Measurements from ENCODE around the gene ZNF385B. TPM values are rescaled to one million over a fixed set of nuclear protein-coding genes. Genes with fewer than 3 reads are reported as not detected.

The ZNF385B gene
- total RNA-seq, 1 experiment from 2014 or later, result 2.2 TPM

- Mint-ChIP-seq H3K9me3 (no peaks in the 10 kb centered on the region; the same call in 1 of the 2 replicates), H3K27me3 (ENCODE audit: low read depth) (no peaks in the 10 kb centered on the region), H3K4me3 (no peak overlapping the region), H3K4me1 (peaks cover 64% of the 10 kb centered on the region), H3K27ac (peak overlapping the region; percentile 91; the same call in 1 of the 2 replicates), H3K36me3 (peaks cover 1% of the 10 kb centered on the region; the same call in 1 of the 2 replicates)
- POLR2A ChIA-PET, result no interaction called here
- CTCF ChIA-PET, result interaction anchor here (0.6 to 3.8 kb wide), 5 partner anchors 9 to 772 kb away, joined by 3 to 15 read pairs (median 6); no protein-coding TSS in a partner anchor
- no peak for TF ChIP-seq ZNF416 (CRISPR knock-in tag; IDR thresholded peaks at IDR 0.05)
- TF ChIP-seq, protein P1, sequence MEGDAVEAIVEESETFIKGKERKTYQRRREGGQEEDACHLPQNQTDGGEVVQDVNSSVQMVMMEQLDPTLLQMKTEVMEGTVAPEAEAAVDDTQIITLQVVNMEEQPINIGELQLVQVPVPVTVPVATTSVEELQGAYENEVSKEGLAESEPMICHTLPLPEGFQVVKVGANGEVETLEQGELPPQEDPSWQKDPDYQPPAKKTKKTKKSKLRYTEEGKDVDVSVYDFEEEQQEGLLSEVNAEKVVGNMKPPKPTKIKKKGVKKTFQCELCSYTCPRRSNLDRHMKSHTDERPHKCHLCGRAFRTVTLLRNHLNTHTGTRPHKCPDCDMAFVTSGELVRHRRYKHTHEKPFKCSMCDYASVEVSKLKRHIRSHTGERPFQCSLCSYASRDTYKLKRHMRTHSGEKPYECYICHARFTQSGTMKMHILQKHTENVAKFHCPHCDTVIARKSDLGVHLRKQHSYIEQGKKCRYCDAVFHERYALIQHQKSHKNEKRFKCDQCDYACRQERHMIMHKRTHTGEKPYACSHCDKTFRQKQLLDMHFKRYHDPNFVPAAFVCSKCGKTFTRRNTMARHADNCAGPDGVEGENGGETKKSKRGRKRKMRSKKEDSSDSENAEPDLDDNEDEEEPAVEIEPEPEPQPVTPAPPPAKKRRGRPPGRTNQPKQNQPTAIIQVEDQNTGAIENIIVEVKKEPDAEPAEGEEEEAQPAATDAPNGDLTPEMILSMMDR (IDR thresholded peaks at IDR 0.05), result no peak
- TF ChIP-seq FOXJ3 (CRISPR knock-in tag; IDR thresholded peaks at IDR 0.05; ENCODE audit: borderline replicate concordance), result no peak
- TF ChIP-seq MYBL2 (CRISPR knock-in tag; IDR thresholded peaks at IDR 0.05), result no peak
- no peak for TF ChIP-seq NR3C1 (CRISPR knock-in tag; conservative IDR thresholded peaks at IDR 0.05; ENCODE audit: low read depth)
- TF ChIP-seq NFE2L1 (CRISPR knock-in tag; IDR thresholded peaks at IDR 0.05), result no peak
- TF ChIP-seq JUN (CRISPR knock-in tag; IDR thresholded peaks at IDR 0.05), result no peak
- no peak for TF ChIP-seq FOXP4 (CRISPR knock-in tag; IDR thresholded peaks at IDR 0.05)
- no peak for TF ChIP-seq ZBTB21 (CRISPR knock-in tag; IDR thresholded peaks at IDR 0.05; ENCODE audit: borderline replicate concordance)
- TF ChIP-seq FOXP1 (CRISPR knock-in tag; IDR thresholded peaks at IDR 0.05; ENCODE audit: borderline replicate concordance), result no peak
- TF ChIP-seq ZNF512 (CRISPR knock-in tag; IDR thresholded peaks at IDR 0.05; ENCODE audit: borderline replicate concordance), result no peak
- TF ChIP-seq, protein P2, sequence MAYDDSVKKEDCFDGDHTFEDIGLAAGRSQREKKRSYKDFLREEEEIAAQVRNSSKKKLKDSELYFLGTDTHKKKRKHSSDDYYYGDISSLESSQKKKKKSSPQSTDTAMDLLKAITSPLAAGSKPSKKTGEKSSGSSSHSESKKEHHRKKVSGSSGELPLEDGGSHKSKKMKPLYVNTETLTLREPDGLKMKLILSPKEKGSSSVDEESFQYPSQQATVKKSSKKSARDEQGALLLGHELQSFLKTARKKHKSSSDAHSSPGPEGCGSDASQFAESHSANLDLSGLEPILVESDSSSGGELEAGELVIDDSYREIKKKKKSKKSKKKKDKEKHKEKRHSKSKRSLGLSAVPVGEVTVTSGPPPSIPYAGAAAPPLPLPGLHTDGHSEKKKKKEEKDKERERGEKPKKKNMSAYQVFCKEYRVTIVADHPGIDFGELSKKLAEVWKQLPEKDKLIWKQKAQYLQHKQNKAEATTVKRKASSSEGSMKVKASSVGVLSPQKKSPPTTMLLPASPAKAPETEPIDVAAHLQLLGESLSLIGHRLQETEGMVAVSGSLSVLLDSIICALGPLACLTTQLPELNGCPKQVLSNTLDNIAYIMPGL (CRISPR knock-in tag; IDR thresholded peaks at IDR 0.05), result no peak
- no peak for TF ChIP-seq ZNF138 (CRISPR knock-in tag; conservative IDR thresholded peaks at IDR 0.05)
- ATAC-seq (no peak), DNase-seq (ENCODE audit: low spot score) (no peak)
These were observed 417.4 kb downstream of the ZNF385B start for GRCh38 chr2:179444056-179444455.

- Mint-ChIP-seq H3K4me1 (peaks cover 69% of the 10 kb centered on the region), H3K27me3 (ENCODE audit: low read depth) (no peaks in the 10 kb centered on the region), H3K36me3 (no peaks in the 10 kb centered on the region), H3K27ac (peak overlapping the region; percentile 91), H3K9me3 (no peaks in the 10 kb centered on the region), H3K4me3 (peak overlapping the region; percentile 30)
- CTCF ChIA-PET, result interaction anchor here (1.5 to 3.8 kb wide), 4 partner anchors 8 to 32 kb away, joined by 3 to 15 read pairs (median 8); no protein-coding TSS in a partner anchor
- POLR2A ChIA-PET, result interaction anchor here (0.6 kb wide), 1 partner anchor 207 kb away, joined by 7 read pairs; no protein-coding TSS in a partner anchor
- ATAC-seq (peak; percentile 96), DNase-seq (ENCODE audit: low spot score) (peak; percentile 55)
- TF ChIP-seq ZBTB21 (CRISPR knock-in tag; IDR thresholded peaks at IDR 0.05; ENCODE audit: borderline replicate concordance) (peak; percentile 25; the same call in 1 of the 2 replicates), SP1 (CRISPR knock-in tag; conservative IDR thresholded peaks at IDR 0.05) (no peak)
These were observed 418.2 kb downstream of the ZNF385B start for GRCh38 chr2:179443180-179443579.

DNA sequence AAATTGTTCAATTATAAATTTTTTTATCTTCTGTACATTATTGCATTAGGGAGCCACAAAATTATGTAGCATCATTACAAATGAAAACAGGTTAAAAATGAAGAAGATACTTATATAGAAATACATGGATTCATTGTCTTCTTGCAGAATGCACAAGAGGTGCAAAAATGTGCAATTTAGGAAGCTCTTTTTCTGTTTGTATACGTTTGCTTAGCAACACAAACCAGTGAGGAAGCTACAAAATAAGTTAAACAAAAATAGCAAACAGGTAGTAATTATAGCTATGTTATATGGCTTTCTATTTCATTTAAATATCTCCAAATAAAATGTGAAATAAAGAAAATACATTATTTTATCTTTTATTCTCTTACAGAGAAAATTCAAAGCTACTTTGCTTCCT lies 419.2 kb downstream of the ZNF385B start:
- Mint-ChIP-seq H3K27me3 (ENCODE audit: low read depth) (no peaks in the 10 kb centered on the region), H3K27ac (no peak overlapping the region), H3K4me3 (no peak overlapping the region), H3K9me3 (no peaks in the 10 kb centered on the region), H3K4me1 (peaks cover 64% of the 10 kb centered on the region), H3K36me3 (no peaks in the 10 kb centered on the region)
- ChIA-PET CTCF (interaction anchor here (1.5 to 2.0 kb wide), 2 partner anchors 9 to 223 kb away, joined by 3 to 4 read pairs; no protein-coding TSS in a partner anchor), POLR2A (no interaction called here)
- no peak for DNase-seq (ENCODE audit: low spot score)
- ATAC-seq, result no peak
- no peak for TF ChIP-seq NFYB (CRISPR knock-in tag; conservative IDR thresholded peaks at IDR 0.05; ENCODE audit: low read depth)
- TF ChIP-seq ZBTB21 (CRISPR knock-in tag; IDR thresholded peaks at IDR 0.05; ENCODE audit: borderline replicate concordance), result no peak
- TF ChIP-seq MXD4 (CRISPR knock-in tag; IDR thresholded peaks at IDR 0.05; ENCODE audit: borderline replicate concordance), result no peak
- TF ChIP-seq ZNF416 (CRISPR knock-in tag; IDR thresholded peaks at IDR 0.05), result no peak
- no peak for TF ChIP-seq SP1 (CRISPR knock-in tag; conservative IDR thresholded peaks at IDR 0.05)
- no peak for TF ChIP-seq ZNF219 (CRISPR knock-in tag; IDR thresholded peaks at IDR 0.05; ENCODE audit: borderline replicate concordance)
- no peak for TF ChIP-seq ZNF512 (CRISPR knock-in tag; IDR thresholded peaks at IDR 0.05; ENCODE audit: borderline replicate concordance)
- TF ChIP-seq, protein P3, sequence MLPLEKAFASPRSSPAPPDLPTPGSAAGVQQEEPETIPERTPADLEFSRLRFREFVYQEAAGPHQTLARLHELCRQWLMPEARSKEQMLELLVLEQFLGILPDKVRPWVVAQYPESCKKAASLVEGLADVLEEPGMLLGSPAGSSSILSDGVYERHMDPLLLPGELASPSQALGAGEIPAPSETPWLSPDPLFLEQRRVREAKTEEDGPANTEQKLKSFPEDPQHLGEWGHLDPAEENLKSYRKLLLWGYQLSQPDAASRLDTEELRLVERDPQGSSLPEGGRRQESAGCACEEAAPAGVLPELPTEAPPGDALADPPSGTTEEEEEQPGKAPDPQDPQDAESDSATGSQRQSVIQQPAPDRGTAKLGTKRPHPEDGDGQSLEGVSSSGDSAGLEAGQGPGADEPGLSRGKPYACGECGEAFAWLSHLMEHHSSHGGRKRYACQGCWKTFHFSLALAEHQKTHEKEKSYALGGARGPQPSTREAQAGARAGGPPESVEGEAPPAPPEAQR (CRISPR knock-in tag; IDR thresholded peaks at IDR 0.05), result no peak
- TF ChIP-seq ESRRA (CRISPR knock-in tag; IDR thresholded peaks at IDR 0.05; ENCODE audit: borderline replicate concordance), result no peak
